OCI-LY1 (cell line): ENCODE measurements around the gene COA3.

Experiments used
- H2AFZ ChIP-seq: fragments of 200-600 bp; sonication (generic), shearing (Covaris generic); 2 replicates; pipeline ENCODE4 v1.6.0; 2014; ENCODE audit warnings: antibody characterized with exemption, mild to moderate bottlenecking, low read length
- H3F3A ChIP-seq: fragments of 200-600 bp; sonication (generic), shearing (Covaris generic); 2 replicates; pipeline ENCODE4 v1.6.0; 2014; ENCODE audit warnings: mild to moderate bottlenecking, antibody characterized with exemption, low read length, moderate library complexity; ENCODE audit not compliant: insufficient read depth
- H3K27ac ChIP-seq: fragments of 200-600 bp; sonication (generic); 2 replicates; pipeline ENCODE4 v1.5.1; 2014; ENCODE audit warnings: low read length, mixed run types, mild to moderate bottlenecking, low read depth; ENCODE audit not compliant: poor library complexity, severe bottlenecking
- H3K27me3 ChIP-seq: fragments of 200-600 bp; sonication (generic); 2 replicates; pipeline ENCODE4 v1.6.0; 2014; ENCODE audit warnings: antibody characterized with exemption, mild to moderate bottlenecking, low read length, moderate library complexity; ENCODE audit not compliant: insufficient read depth
- H3K36me3 ChIP-seq: fragments of 200-600 bp; sonication (generic); 2 replicates; pipeline ENCODE4 v1.6.1; 2014; ENCODE audit warnings: mild to moderate bottlenecking, antibody characterized with exemption, low read length, moderate library complexity, mixed read lengths; ENCODE audit not compliant: insufficient read depth
- H3K4me1 ChIP-seq: fragments of 200-600 bp; sonication (generic); 2 replicates; pipeline ENCODE4 v1.5.1; 2014; ENCODE audit warnings: mild to moderate bottlenecking, low read length, moderate library complexity; ENCODE audit not compliant: insufficient read depth, severe bottlenecking
- H3K4me2 ChIP-seq: fragments of 200-600 bp; sonication (generic), shearing (Covaris generic); 2 replicates; pipeline ENCODE4 v1.6.1; 2014; ENCODE audit warnings: low read length
- H3K4me3 ChIP-seq: fragments of 200-600 bp; sonication (generic); 2 replicates; pipeline ENCODE4 v1.5.1; 2014; ENCODE audit warnings: low read length, low read depth, mild to moderate bottlenecking, mixed read lengths; ENCODE audit not compliant: poor library complexity, severe bottlenecking
- H3K79me2 ChIP-seq: fragments of 200-600 bp; shearing (Covaris generic); 2 replicates; pipeline ENCODE4 v1.6.1; 2016; ENCODE audit warnings: mixed run types, low read length, mixed read lengths; ENCODE audit not compliant: insufficient read depth
- H3K9ac ChIP-seq: fragments of 200-600 bp; sonication (generic), shearing (Covaris generic); 2 replicates; pipeline ENCODE4 v1.6.1; 2014; ENCODE audit warnings: mild to moderate bottlenecking, low read length, mixed read lengths
- H3K9me2 ChIP-seq: fragments of 200-600 bp; sonication (generic), shearing (Covaris generic); 2 replicates; pipeline ENCODE4 v1.6.1; 2014; ENCODE audit warnings: low read depth, mild to moderate bottlenecking, low read length, mixed read lengths
- H3K9me3 ChIP-seq: fragments of 200-600 bp; shearing (Covaris generic); 2 replicates; pipeline ENCODE4 v1.6.1; 2014; ENCODE audit warnings: low read length, mixed read lengths
- H4K20me1 ChIP-seq: fragments of 200-600 bp; sonication (generic), shearing (Covaris generic); 2 replicates; pipeline ENCODE4 v1.6.0; 2016; ENCODE audit warnings: mild to moderate bottlenecking, low read length; ENCODE audit not compliant: insufficient read depth
- CTCF ChIP-seq: fragments of 200-600 bp; sonication (generic), shearing (Covaris generic); IDR thresholded peaks from 2 replicates; pipeline ENCODE4 v1.5.1; 2017; ENCODE audit warnings: mild to moderate bottlenecking, antibody characterized with exemption, low read length, moderate library complexity, mixed read lengths
- EZH2 ChIP-seq: fragments of 200-600 bp; sonication (generic), shearing (Covaris generic); IDR thresholded peaks from 2 replicates; pipeline ENCODE4 v1.8.0; 2017; ENCODE audit warnings: borderline replicate concordance, mixed run types, mild to moderate bottlenecking, antibody characterized with exemption, low read length, moderate library complexity, mixed read lengths

The COA3 gene

GRCh38 chr17:42748202-42748907, 50.1 kb downstream of the COA3 start:
- Histone ChIP-seq H3K4me2 (no peak overlapping the region), H3K9ac (no peak overlapping the region), H3F3A (no peaks in the 10 kb centered on the region), H3K27ac (no peak overlapping the region), H3K27me3 (no peaks in the 10 kb centered on the region), H4K20me1 (no peaks in the 10 kb centered on the region), H3K9me2 (no peaks in the 10 kb centered on the region), H3K79me2 (peaks cover 9% of the 10 kb centered on the region), H2AFZ (no peak overlapping the region), H3K4me1 (peaks cover 13% of the 10 kb centered on the region), H3K4me3 (no peak overlapping the region), H3K9me3 (no peaks in the 10 kb centered on the region), H3K36me3 (no peaks in the 10 kb centered on the region)
- no peak for TF ChIP-seq EZH2
- TF ChIP-seq CTCF = no peak
